ENCODE results near the gene XRCC4.

Gene XRCC4

GRCh38 chr5:83360573-83360972 is 283.2 kb downstream of the XRCC4 start:
- no peak for DNase-seq

- DNase-seq = no peak
Observed at GRCh38 chr5:83362526-83362925, 285.2 kb downstream of the XRCC4 start.

- no peak for DNase-seq
Observed at GRCh38 chr5:83363111-83363885, 286.0 kb downstream of the XRCC4 start.

- DNase-seq = no peak
Observed at GRCh38 chr5:83363886-83364275, 286.5 kb downstream of the XRCC4 start.

- DNase-seq = peak in 1 of 2 donors; percentile 32
Observed at GRCh38 chr5:83364312-83365299, 287.3 kb downstream of the XRCC4 start.

- peak; percentile 86 to 91 for DNase-seq
Observed at GRCh38 chr5:83368319-83368718, 291.0 kb downstream of the XRCC4 start.

- DNase-seq = peak; percentile 87 to 93
Observed at GRCh38 chr5:83368835-83369234, 291.5 kb downstream of the XRCC4 start.

- DNase-seq = no peak
Observed at GRCh38 chr5:83370957-83371356, 293.6 kb downstream of the XRCC4 start.

GRCh38 chr5:83371726-83372125 is 294.4 kb downstream of the XRCC4 start:
- DNase-seq = no peak

- peak; percentile 44 to 62 for DNase-seq
Observed at GRCh38 chr5:83374547-83374946, 297.2 kb downstream of the XRCC4 start.

- no peak for DNase-seq
Observed at GRCh38 chr5:83375049-83375745, 297.9 kb downstream of the XRCC4 start.

GRCh38 chr5:83376461-83376860 is 299.1 kb downstream of the XRCC4 start:
- DNase-seq = no peak

- DNase-seq = peak; percentile 80 to 82
Observed at GRCh38 chr5:83377131-83377865, 300.0 kb downstream of the XRCC4 start.

- DNase-seq = peak; percentile 76 to 83
Observed at GRCh38 chr5:83378624-83379289, 301.4 kb downstream of the XRCC4 start.

GRCh38 chr5:83385812-83386211 is 308.5 kb downstream of the XRCC4 start:
- no peak for DNase-seq

GRCh38 chr5:83387041-83387440 is 309.7 kb downstream of the XRCC4 start:
- no peak for DNase-seq

- DNase-seq = no peak
Observed at GRCh38 chr5:83388608-83389007, 311.3 kb downstream of the XRCC4 start.

- DNase-seq = no peak
Observed at GRCh38 chr5:83392766-83393503, 315.6 kb downstream of the XRCC4 start.

GRCh38 chr5:83393504-83393866 is 316.1 kb downstream of the XRCC4 start:
- no peak for DNase-seq

GRCh38 chr5:83394190-83394589 is 316.8 kb downstream of the XRCC4 start:
- no peak for DNase-seq

- DNase-seq = no peak
Observed at GRCh38 chr5:83396662-83397061, 319.3 kb downstream of the XRCC4 start.
